Naive thymus-derived CD8-positive, alpha-beta T cell (primary cell): ENCODE results near the gene CSAD. TPM values are rescaled to one million over a fixed set of nuclear protein-coding genes. Genes with fewer than 3 reads are reported as not detected.

Source experiments
- ATAC-seq, 2 donors: fragments of 150-1000 bp; cut with Tn5 transposase in 1 of 2; sonication (Bioruptor Pico), chemical (Tn5 transposase) in 1 of 2; 1 replicate in 1 of 2; 2 replicates in 1 of 2; pipeline ENCODE4 v1.10.0; 2021; ENCODE audit warnings: mild to moderate bottlenecking in 2 of 2, moderate library complexity in 2 of 2
- POLR2A ChIA-PET: fragments of 350-600 bp; sonication (Branson Sonifier 250); formaldehyde crosslinking; loops from one replicate; lab custom pipeline; 2021; ENCODE audit warnings: antibody characterized with exemption; lab: Charles Lee
- DNase-seq, 10 donors: peaks; one replicate each; pipeline versions ENCODE4 v3.0.0 to v3.0.0-alpha.2; 2020 to 2022
- H3K27ac Mint-ChIP-seq, 10 donors: one replicate each; pipeline ENCODE4 v1.8.0; 2020 to 2022; ENCODE audit warnings: mild to moderate bottlenecking in 10 of 10, mixed read lengths in 10 of 10, moderate library complexity in 4 of 10, inconsistent platforms in 1 of 10
- H3K27me3 Mint-ChIP-seq, 5 donors: one replicate each; pipeline ENCODE4 v1.8.0; 2021 to 2022; ENCODE audit warnings: mixed read lengths in 5 of 5
- H3K36me3 Mint-ChIP-seq, 3 donors: one replicate each; pipeline ENCODE4 v1.8.0; 2020 to 2022; ENCODE audit warnings: mixed read lengths in 3 of 3, mild to moderate bottlenecking in 2 of 3, inconsistent platforms in 1 of 3
- H3K4me1 Mint-ChIP-seq, 4 donors: one replicate each; pipeline ENCODE4 v1.8.0; 2021 to 2022; ENCODE audit warnings: mixed read lengths in 4 of 4
- H3K4me3 Mint-ChIP-seq, 10 donors: one replicate each; pipeline ENCODE4 v1.8.0; 2020 to 2022; ENCODE audit warnings: mild to moderate bottlenecking in 10 of 10, mixed read lengths in 10 of 10, moderate library complexity in 6 of 10, inconsistent platforms in 1 of 10
- H3K9me3 Mint-ChIP-seq, 9 donors: one replicate each; pipeline ENCODE4 v1.8.0; 2020 to 2022; ENCODE audit warnings: mixed read lengths in 9 of 9, mild to moderate bottlenecking in 3 of 9, inconsistent platforms in 1 of 9, moderate library complexity in 1 of 9
- polyA plus RNA-seq, 3 donors: library from polyadenylated mRNA; unstranded; fragments of 300-500 nt; fragmentation: Illumina TruSeq; gene quantifications; one replicate each; pipeline ENCODE4 v1.2.3, GENCODE V29; 2021
- total RNA-seq, 8 experiments: library from RNA in 2 of 8; stranded (reverse) in 2 of 8; gene quantifications; one replicate each; pipeline ENCODE4 v1.2.3 and lab custom pipeline; 2021 to 2026

The CSAD gene
- total and polyA plus RNA-seq, 5 experiments from 2014 or later: 1.1 to 53.4 (median 1.3) TPM

DNA sequence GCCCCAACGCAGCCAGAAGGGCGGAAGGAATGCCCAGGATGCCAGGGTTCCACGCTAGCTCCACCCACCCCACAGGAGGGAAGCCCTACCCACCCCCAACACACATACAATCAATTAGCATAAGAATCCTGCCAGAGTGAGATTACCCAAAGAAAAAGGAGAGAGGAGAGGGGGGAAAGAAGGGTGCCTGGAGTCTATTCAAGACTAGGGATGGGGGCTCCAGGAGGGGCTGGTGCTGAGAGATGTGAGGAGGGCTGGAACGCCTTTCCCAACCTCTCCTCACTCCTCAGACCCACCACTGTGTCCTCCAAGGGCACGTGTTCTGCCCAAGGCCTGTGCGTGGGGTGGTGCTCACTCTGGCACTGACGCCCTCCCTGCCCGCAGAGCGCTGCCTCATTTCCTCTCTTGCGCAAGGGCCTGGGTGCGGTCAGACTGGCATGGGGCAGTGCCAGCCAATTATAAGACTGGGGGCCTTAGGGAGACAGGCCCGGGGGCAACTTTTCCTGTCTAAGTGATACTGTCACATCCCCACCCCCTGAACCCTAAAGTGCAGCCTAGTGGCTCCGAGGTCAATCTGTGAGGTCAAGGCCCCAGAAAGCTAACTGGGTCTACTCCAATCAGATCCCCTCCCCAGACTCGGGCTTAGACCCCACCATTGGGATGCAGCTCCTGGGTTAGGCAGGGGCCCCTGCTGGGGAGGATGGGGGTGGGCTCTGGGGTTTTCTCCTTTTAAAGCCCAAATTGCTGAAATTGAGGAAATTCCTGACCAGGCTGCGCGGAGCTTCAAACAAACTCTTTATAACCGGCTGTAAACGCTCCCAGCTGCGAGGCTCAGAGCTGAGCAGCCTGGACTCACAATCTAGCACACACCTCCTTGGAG lies 36.6 kb upstream of the CSAD start:
- Mint-ChIP-seq H3K36me3 (peaks cover 0 to 38% (median 5%) of the 10 kb centered on the region in 3 donors), H3K27me3 (no peaks in the 10 kb centered on the region), H3K4me3 (peak overlapping the region; percentile 83 to 100 (median 97)), H3K9me3 (no peaks in the 10 kb centered on the region), H3K4me1 (peaks cover 56 to 74% (median 70%) of the 10 kb centered on the region in 4 donors), H3K27ac (peak overlapping the region; percentile 90 to 97 (median 92))
- DNase-seq: peak in 4 of 10 donors; percentile 33 to 69 (median 42)
- no peak for ATAC-seq
- POLR2A ChIA-PET: interaction anchor here (0.7 to 6.6 kb wide), 17 partner anchors 8 to 104 kb away, joined by 3 to 94 read pairs (median 10); partner anchors contain the start of genes AAAS, ESPL1, ITGB7 and PFDN5

DNA sequence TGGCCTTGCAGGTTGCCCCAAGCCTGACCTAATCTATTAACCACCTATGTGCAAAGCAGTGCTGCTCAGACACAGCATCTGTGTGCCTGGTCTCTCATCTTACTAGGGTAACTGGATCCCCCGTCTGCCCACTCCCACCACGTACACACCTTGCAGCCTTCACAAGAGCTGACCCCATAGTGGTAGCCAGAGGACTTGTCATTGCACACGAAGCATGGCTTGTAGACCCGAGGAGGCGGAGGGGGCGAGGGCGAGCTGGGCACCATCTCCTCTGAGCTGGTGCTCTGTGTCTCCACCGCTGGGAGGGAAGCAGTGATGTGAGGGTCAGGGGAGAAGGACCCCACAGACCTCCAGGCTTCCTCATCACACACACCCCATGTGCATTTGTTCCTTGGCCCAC lies 34.8 kb upstream of the CSAD start:
- no peaks in the 10 kb centered on the region for H3K9me3 Mint-ChIP-seq
- peak overlapping the region; percentile 78 to 97 (median 92) for H3K27ac Mint-ChIP-seq
- ATAC-seq (no peak), DNase-seq (peak in 1 of 10 donors; percentile 41)
- peak overlapping the region in 4 of 10 donors; percentile 20 to 98 (median 61) for H3K4me3 Mint-ChIP-seq
- peaks cover 58 to 76% (median 71%) of the 10 kb centered on the region in 4 donors for H3K4me1 Mint-ChIP-seq
- H3K27me3 Mint-ChIP-seq: no peaks in the 10 kb centered on the region
- POLR2A ChIA-PET: interaction anchor here (0.6 to 6.6 kb wide), 11 partner anchors 6 to 147 kb away, joined by 4 to 94 read pairs (median 10); partner anchors contain the start of genes AAAS, CSAD, ESPL1 and ITGB7
- peaks cover 0 to 53% (median 8%) of the 10 kb centered on the region in 3 donors for H3K36me3 Mint-ChIP-seq

DNA sequence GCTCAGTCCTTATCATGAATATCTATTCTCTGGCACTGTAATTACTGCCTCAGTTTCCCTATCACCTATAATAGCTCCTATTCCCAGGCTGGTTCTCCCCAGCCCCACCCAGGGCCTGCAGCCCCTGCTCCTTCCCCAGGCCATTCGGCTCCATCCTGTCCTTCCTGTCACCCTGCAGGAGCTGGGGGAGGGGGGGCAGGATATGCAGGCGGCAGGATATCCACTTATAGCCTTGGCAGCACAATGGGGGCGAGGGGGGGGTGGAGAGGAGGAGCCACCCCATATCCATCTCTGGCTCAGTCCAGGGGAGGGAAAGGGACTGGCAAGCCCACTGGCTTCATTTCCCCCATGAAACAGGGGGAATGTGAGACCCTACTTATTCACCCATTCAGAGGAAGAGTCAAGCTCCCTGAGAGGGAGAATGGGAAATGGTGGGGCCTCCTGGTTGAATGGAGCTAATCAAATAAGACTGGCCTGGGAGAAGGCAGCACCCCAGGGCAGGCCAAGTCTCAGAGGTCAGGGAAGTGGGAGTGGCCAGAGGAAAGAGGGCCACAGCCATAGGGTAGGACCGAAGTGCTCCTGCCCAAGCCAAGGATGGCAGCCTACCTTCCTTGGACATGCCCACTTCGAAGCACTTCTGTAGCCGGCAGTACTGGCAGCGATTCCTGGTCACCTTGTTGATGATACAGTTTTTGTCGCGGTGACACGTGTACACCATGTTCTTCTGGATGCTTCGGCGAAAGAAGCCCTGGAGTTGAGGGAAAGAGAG lies 34.1 kb upstream of the CSAD start:
- ATAC-seq: no peak
- Mint-ChIP-seq H3K4me3 (no peak overlapping the region), H3K36me3 (peaks cover 0 to 59% (median 8%) of the 10 kb centered on the region in 3 donors), H3K9me3 (no peaks in the 10 kb centered on the region), H3K4me1 (peaks cover 58 to 80% (median 75%) of the 10 kb centered on the region in 4 donors), H3K27ac (peak overlapping the region; percentile 36 to 96 (median 88)), H3K27me3 (no peaks in the 10 kb centered on the region)
- POLR2A ChIA-PET: interaction anchor here (0.6 to 6.2 kb wide), 16 partner anchors 9 to 165 kb away, joined by 3 to 54 read pairs (median 4); partner anchors contain the start of genes AAAS, ESPL1, PFDN5 and RARG
- peak in 1 of 10 donors; percentile 52 for DNase-seq

DNA sequence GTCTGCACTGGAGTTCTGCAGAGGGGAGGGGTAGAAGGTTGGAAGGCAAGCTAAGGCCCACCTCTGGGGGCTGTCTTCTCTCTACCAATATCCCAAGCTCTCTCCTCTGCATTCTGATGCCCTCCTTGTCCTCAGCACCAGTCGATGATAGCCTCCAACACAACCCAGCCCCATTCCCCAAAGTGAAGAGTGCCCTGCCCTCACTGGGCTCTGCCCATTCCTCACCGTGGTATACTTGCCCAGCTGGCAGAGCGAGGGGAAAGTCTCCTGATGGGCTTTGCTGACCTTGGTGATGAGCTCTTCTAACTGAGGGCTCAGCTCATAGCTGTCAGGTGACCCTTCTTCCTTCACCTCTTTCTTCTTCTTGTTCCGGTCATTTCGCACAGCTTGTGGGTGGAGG lies 33.5 kb upstream of the CSAD start:
- POLR2A ChIA-PET: interaction anchor here (0.7 to 5.2 kb wide), 18 partner anchors 9 to 165 kb away, joined by 3 to 30 read pairs (median 3); partner anchors contain the start of genes ESPL1, PFDN5, RARG and SP1
- peaks cover 0 to 62% (median 8%) of the 10 kb centered on the region in 3 donors for H3K36me3 Mint-ChIP-seq
- H3K4me3 Mint-ChIP-seq: no peak overlapping the region
- peaks cover 56 to 81% (median 76%) of the 10 kb centered on the region in 4 donors for H3K4me1 Mint-ChIP-seq
- H3K9me3 Mint-ChIP-seq: no peaks in the 10 kb centered on the region
- peak overlapping the region; percentile 24 to 93 (median 72) for H3K27ac Mint-ChIP-seq
- H3K27me3 Mint-ChIP-seq: no peaks in the 10 kb centered on the region
- ATAC-seq (no peak), DNase-seq (peak in 1 of 10 donors; percentile 31)

DNA sequence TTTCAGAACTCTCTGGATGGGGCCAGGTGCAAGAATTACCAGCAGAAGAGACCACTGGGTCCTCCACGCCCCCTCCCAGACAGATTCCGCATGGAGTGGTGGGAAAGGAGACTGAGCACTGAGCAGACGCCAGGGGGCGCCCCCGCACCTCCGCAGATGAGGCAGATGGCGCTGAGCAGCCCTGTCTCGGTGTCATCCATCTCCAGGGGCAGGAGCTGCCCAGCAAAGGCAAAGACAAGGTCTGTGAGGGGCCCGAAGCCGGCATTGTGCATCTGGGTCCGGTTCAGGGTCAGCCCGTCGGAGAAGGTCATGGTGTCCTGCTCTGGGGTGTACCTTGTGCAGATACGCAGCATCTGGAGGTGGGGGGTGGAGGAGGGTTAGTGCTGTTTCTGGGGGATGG lies 32.6 kb upstream of the CSAD start:
- H3K27me3 Mint-ChIP-seq: no peaks in the 10 kb centered on the region
- ATAC-seq: peak; percentile 72 to 73
- H3K4me1 Mint-ChIP-seq: peaks cover 59 to 83% (median 78%) of the 10 kb centered on the region in 4 donors
- H3K9me3 Mint-ChIP-seq: no peaks in the 10 kb centered on the region
- POLR2A ChIA-PET: interaction anchor here (0.7 to 5.2 kb wide), 16 partner anchors 10 to 166 kb away, joined by 3 to 30 read pairs (median 4); partner anchors contain the start of genes ESPL1, PFDN5 and SP1
- peak overlapping the region in 2 of 10 donors; percentile 10 to 54 for H3K4me3 Mint-ChIP-seq
- DNase-seq: peak; percentile 69 to 90 (median 83)
- peak overlapping the region; percentile 52 to 93 (median 80) for H3K27ac Mint-ChIP-seq
- H3K36me3 Mint-ChIP-seq: peaks cover 0 to 66% (median 8%) of the 10 kb centered on the region in 3 donors

DNA sequence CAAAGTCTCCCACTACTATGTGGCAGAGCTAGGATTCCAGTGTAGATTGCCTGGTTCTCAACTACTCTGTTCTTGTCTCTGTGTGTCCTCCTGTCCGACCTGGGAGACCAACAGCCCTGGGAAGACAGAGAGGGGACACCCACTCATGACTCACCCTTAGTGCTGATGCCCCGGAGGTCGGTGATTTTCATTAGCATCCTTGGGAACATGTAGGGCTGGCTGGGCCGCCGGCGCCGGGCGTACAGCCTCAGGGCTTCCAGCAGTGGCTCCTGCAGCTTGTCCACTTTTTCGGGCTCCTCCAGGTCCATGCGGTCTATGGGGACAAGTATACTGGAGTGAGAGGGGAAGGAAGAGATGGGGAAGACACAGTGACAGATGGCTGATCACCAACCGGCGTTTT lies 32.2 kb upstream of the CSAD start:
- Mint-ChIP-seq H3K4me3 (peak overlapping the region in 1 of 10 donors; percentile 42), H3K4me1 (peaks cover 59 to 83% (median 78%) of the 10 kb centered on the region in 4 donors), H3K9me3 (no peaks in the 10 kb centered on the region), H3K36me3 (peaks cover 0 to 66% (median 8%) of the 10 kb centered on the region in 3 donors), H3K27ac (peak overlapping the region in 9 of 10 donors; percentile 52 to 93 (median 82)), H3K27me3 (no peaks in the 10 kb centered on the region)
- DNase-seq: peak in 1 of 10 donors; percentile 50
- ATAC-seq: no peak
- POLR2A ChIA-PET: interaction anchor here (0.8 to 5.2 kb wide), 8 partner anchors 11 to 82 kb away, joined by 3 to 30 read pairs (median 8); partner anchors contain the start of genes ESPL1 and PFDN5

DNA sequence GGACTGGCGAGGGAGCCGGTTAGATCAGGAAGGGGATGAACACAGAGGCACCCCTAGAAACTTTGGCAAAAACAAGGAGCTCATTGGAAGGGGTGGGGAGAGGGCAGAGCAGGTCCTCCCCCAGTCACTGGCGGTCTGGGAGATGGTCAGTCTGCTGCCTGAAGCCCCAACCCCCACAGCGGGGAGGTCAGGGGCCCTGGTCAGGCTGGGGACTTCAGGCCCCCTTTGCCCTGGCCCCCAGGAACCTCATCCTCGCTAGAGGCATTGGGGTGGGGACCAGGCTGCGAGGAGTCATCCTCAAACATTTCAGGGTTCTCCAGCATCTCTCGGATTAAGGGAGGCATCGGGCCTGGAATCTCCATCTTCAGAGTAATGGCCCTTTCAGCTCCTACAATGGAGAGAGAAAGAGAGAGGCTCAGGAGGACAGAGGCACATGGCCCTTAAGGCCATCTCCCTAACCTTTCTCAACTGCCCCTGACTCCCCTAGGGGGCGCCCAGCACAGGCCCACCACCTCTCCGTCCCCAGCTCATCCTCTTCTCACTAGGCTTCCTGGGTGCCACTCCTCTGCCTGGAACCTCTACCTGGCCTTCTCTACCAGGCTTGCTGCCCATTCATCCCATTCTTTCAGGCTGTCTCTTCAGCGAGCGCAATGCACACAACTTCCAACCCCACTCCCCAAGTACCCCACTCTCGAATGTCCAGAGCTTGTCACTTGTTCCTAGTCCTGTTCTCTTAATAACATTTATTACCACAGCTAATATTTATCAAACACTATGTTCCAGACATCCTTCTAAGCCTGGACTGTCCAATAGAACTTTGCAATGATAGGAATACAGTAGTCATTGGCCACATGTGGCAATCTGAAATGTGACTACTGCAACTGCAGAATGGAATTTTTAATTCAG lies 31.0 kb upstream of the CSAD start:
- peak in 1 of 10 donors; percentile 55 for DNase-seq
- H3K4me1 Mint-ChIP-seq: peaks cover 56 to 82% (median 77%) of the 10 kb centered on the region in 4 donors
- no peak overlapping the region for H3K4me3 Mint-ChIP-seq
- POLR2A ChIA-PET: interaction anchor here (0.6 to 18.3 kb wide), 8 partner anchors 7 to 131 kb away, joined by 3 to 338 read pairs (median 18); partner anchors contain the start of genes CSAD, ESPL1 and ZNF740
- H3K27me3 Mint-ChIP-seq: no peaks in the 10 kb centered on the region
- peaks cover 0 to 66% (median 8%) of the 10 kb centered on the region in 3 donors for H3K36me3 Mint-ChIP-seq
- no peaks in the 10 kb centered on the region for H3K9me3 Mint-ChIP-seq
- ATAC-seq: no peak
- H3K27ac Mint-ChIP-seq: peak overlapping the region in 8 of 10 donors; percentile 11 to 94 (median 48)

DNA sequence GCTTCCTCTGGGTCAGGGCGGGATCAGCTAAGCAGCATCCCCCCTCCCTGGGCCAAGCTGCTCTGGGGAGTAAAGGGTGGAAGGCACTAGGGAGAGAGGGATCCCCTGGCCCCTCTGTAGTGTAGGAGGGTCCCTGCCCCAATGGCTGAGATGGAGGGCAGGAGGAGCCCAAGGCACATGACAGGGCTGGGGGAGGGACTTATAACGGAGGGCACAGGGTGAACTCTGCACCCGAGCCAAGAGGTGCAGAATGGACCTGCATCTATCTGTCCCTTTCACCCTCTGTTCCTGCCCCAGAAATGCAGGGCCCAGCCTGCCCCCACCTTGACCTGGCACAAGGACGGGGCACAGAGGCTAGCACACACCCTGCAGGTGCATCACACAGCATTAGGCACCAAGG lies 30.1 kb upstream of the CSAD start:
- H3K4me3 Mint-ChIP-seq: no peak overlapping the region
- ATAC-seq (no peak), DNase-seq (peak in 1 of 10 donors; percentile 45)
- no peaks in the 10 kb centered on the region for H3K27me3 Mint-ChIP-seq
- H3K4me1 Mint-ChIP-seq: peaks cover 56 to 82% (median 75%) of the 10 kb centered on the region in 4 donors
- H3K36me3 Mint-ChIP-seq: peaks cover 0 to 62% (median 8%) of the 10 kb centered on the region in 3 donors
- H3K9me3 Mint-ChIP-seq: no peaks in the 10 kb centered on the region
- POLR2A ChIA-PET: interaction anchor here (0.6 to 18.3 kb wide), 8 partner anchors 8 to 130 kb away, joined by 3 to 338 read pairs (median 4); partner anchors contain the start of genes CSAD and ZNF740
- peak overlapping the region in 5 of 10 donors; percentile 5 to 98 (median 67) for H3K27ac Mint-ChIP-seq

DNA sequence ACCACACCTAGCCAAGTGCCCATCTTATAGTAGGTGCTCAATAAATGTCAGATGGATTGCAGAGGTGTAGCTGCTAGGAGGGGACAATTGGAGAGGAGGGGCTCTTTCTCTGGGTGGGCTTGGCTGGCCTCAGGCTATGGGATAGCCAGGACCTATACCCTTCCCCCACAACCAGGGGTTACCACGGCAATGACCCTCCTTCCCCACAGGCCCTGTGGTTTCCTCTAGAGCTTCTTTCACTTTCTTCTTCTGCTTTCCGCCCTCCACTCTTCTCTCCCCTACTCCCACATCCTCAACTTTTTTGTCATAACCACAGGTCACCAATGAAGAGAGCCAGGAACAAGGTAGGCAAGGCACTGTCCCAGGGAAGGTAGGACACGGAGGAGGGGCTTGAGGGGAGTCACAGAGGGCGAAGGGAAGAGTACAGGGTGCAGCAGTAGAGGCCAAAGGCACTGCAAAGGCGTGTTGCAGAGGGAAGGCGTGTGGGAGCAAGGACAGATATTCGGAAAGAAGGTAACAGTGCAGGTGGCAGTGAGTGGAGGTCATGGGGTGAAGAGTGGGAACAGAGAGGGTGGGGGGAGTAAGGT lies 28.2 kb upstream of the CSAD start:
- peak in 3 of 10 donors; percentile 36 to 59 (median 38) for DNase-seq
- POLR2A ChIA-PET: interaction anchor here (0.7 to 18.3 kb wide), 11 partner anchors 10 to 112 kb away, joined by 3 to 338 read pairs (median 6); partner anchors contain the start of genes AAAS, CSAD, PFDN5 and ZNF740
- H3K36me3 Mint-ChIP-seq: peaks cover 0 to 50% (median 8%) of the 10 kb centered on the region in 3 donors
- peaks cover 45 to 84% (median 70%) of the 10 kb centered on the region in 4 donors for H3K4me1 Mint-ChIP-seq
- ATAC-seq: peak; percentile 22 to 24
- H3K4me3 Mint-ChIP-seq: peak overlapping the region; percentile 68 to 91 (median 83)
- H3K27me3 Mint-ChIP-seq: no peaks in the 10 kb centered on the region
- H3K27ac Mint-ChIP-seq: peak overlapping the region; percentile 83 to 98 (median 94)
- no peaks in the 10 kb centered on the region for H3K9me3 Mint-ChIP-seq

DNA sequence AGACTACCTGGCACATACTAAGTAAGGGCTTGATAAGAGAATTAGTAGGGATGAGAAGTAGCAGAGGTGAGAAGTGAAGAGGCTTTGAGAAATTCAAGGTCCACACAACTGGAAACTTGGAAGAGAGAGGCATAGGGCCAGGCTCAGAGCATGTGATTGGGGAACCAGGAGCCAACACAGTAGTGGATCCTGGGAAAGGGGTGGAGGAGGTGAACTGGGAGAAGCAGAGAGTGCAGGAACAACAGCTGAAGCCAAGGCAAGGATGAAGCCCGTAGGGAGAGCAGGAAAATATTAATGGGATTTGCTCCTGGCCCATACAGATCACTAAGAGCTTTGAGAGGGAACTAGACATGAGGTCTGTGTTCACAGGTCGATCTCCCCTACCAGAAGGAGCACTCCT lies 27.7 kb upstream of the CSAD start:
- DNase-seq (peak in 1 of 10 donors; percentile 10), ATAC-seq (no peak)
- POLR2A ChIA-PET: interaction anchor here (0.6 to 18.3 kb wide), 12 partner anchors 10 to 183 kb away, joined by 3 to 338 read pairs (median 4); partner anchors contain the start of genes AAAS, CSAD, PFDN5 and ZNF740
- Mint-ChIP-seq H3K4me3 (peak overlapping the region; percentile 9 to 91 (median 83)), H3K27me3 (no peaks in the 10 kb centered on the region), H3K27ac (peak overlapping the region; percentile 83 to 98 (median 94)), H3K4me1 (peaks cover 43 to 84% (median 69%) of the 10 kb centered on the region in 4 donors), H3K36me3 (peaks cover 0 to 49% (median 6%) of the 10 kb centered on the region in 3 donors), H3K9me3 (no peaks in the 10 kb centered on the region)
